NOMO-1 (cell line): ENCODE results near the gene RPS6KA3.
"Not testable (repeated sequence)": the region's sequence is repeated elsewhere in the genome, so short reads cannot be mapped to it uniquely, and the experiment has no call there.

ENCODE experiments used
- DNase-seq, 2 experiments: peaks; one replicate each; lab custom pipeline; 2025; ENCODE audit not compliant: unreplicated experiment in 2 of 2; lab: John Stamatoyannopoulos, UW

The RPS6KA3 gene

DNA sequence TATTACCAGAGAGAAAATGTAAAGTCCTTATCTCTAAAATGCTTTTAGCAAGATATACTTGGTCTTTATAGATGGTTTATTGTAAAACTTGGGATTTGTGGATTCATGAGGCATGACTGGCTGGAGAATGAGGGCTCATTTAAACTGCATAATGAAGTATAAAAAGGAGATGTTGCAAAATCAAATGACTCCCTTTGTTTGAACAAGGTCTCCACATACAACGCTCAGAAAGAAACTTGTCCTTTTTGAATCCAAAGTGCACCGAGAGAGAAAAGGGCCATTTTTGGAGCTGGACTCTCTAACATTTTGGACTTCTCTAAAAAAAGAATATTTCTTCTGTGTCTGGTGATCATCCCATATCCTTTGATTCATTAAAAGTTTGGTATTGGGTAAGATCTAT is 117.4 kb downstream of the RPS6KA3 start:
- no peak for DNase-seq

DNA sequence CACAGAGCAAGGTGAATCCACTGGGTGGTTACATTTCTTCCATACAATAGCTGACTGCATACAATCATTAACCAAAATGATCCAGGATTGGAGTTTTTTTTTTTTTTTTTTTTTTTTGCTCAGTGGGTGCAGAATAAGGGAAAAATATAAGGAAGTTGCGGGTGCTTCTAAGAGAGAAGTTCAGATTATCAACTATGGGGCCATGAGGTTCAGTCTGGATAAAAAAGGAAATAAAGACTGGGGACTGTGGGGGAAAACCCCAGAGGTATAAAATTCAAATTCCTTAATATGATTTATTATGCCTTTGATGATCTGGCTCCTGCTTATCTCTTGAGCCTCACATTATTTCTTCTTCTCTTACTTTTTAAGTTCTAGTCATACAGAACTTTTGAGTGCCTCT is 119.1 kb downstream of the RPS6KA3 start:
- peak in 1 of 2 experiments; percentile 5 for DNase-seq

DNA sequence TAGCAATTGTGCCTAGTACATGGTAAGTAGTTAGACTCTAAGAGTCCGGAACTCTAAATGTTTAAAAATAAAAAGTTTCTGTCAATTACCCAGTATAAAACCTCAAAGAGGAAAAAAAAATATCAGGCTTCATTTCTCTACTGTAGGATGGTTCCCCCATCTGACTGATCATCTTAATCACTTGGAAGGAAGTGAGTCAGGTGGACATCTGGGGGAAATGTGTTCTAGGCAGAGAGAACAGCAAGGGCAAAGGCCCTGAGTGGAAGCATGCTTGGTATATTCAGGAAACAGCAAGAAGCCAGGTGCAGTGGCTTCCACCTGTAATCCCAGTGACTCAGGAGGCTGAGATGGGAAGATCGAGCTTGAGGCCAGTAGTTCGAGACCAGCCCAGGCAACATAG is 122.2 kb downstream of the RPS6KA3 start:
- DNase-seq = peak in 1 of 2 experiments; percentile 36

DNA sequence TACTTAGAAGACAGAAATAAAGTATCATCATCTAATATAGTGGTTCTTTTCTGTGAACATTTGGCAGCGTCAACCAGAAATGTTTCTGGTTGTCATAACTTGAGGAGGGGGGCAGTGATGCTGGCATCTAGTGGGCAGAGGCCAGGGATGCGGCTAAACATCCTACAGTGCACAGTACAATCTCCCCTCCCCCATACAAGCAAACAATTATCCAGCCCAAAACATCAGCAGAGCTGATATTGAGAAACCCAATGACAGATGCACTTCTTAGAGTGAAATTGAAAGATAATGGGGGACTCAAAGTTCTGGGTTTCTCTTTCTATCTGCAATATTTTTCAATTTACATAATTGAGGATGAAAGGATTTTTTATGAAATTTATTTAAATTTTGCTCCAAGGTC is 123.1 kb downstream of the RPS6KA3 start:
- no peak for DNase-seq

DNA sequence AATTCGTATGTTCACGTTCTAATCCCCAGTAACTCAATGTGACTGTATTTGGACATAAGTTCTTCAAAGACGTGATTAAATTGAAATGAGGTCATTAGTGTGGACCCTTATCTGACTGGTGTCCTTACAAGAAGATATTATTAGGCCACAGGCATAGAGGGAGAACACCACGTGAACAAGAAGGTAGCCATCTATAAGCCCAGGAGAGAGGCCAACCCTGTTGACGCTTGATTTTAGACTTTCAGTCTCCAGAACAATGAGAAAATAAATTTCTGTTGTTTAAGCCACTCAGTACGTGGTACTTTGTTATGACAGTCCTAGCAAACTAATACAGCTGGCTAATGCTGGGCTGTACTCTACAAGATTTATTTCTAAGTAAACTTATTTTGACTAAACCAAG is 123.6 kb downstream of the RPS6KA3 start:
- DNase-seq = no peak

DNA sequence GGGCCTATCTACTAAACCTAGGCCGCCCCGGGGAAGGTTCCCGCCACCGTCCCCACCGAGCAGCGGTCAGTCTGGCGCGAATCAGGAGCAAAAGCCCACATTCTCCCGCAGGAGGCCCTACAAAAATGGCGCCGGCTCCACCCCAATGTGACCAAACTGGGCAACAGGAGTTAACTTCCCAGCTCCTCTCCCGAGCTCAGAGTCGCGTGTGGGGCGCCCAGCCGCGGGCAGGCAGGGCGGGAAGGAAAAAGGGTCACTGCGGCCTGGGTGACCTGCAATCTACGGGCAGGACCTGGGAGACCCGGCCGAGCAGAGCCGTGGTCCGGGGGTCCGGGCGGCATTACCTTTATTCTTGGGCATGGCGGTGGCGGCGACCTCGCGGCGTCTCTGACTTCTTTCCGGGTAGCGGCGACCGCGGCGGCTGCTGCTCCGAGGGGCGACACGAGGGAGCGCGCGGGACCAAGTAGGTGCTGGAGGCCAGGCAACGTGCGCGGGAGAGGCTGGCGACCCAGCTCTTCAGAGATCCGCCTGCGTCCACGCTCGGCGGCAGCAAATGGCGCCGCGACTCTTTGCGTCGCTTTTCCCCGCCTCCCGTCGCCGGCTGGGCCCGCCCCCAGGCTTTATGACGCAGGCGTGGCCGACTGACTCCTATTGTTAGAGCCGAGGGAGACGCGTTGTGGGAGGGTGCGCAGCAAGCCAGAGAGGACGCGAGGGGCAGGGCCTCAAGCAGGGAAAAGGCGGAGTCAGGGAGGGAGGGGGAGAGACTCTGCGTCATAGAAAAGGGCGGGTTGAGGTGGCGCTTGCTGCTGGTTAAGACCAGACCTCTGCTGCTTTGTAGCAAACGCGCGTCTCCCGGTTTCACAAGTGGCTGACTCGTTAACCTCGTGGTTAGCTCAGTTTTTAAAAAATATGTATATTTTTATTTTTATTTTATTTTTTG is 125.2 kb downstream of the RPS6KA3 start, which contains the start of gene EIF1AX:
Gene EIF1AX (minus strand): TSS at position 558 of the 940 bp plus-strand sequence. CDS start 198 bp downstream, at position 360.
- DNase-seq = peak; percentile 98 to 100

DNA sequence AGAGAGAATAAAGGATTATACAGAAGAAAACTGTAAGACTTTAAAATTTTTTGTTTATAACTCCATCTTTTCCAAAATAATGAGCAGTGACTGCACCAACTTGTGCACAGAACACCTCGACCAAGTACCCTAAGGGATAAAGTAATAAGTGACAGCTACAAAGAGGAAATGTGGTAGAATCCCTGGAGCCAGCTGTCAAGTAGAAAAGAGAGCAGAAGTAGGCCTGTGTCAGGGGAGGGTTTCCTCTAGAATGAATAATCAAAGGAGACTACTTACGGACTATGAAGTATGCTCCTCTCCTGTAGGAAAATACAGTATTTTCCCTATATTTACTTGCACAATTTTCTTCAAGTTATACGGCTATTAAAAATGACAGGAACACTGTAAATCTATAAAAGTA is 126.3 kb downstream of the RPS6KA3 start:
- peak; percentile 15 to 55 for DNase-seq

DNA sequence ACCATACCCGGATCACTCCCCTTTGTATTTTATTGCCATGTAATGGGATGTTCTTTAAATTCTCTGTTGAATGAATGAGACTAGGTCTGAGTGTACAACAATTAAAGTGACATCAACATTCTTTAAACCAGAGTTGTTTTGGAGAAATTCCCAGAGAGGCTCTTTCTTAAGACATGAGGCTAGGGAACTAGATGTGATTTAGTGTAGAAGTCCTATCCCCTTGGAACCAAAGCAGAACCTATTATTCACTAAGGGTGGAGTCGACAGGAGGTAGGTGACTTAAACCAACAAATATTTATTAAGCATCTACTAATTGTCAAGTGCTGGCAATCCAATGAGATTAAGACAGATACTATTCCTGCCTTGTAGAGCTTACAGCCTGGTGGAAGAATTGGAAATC is 126.7 kb downstream of the RPS6KA3 start:
- no peak for DNase-seq

DNA sequence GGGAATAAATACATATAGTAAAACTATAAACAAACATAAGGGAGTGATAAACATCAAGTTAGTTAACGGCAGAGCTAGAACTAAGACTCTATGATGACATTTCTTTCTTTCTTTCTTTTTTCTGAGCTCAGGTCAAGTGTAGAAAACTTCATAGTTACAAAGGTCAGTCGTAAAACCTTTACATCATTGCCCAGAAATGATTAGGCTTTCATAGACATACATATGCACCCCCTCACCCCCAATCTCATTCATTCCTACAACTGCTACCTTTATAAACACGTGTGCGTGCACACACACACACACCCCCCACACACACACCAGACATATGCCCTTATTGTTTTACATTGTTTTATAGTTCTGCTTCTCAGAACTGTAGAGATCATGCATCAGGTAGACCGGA is 130.8 kb downstream of the RPS6KA3 start:
- no peak for DNase-seq

DNA sequence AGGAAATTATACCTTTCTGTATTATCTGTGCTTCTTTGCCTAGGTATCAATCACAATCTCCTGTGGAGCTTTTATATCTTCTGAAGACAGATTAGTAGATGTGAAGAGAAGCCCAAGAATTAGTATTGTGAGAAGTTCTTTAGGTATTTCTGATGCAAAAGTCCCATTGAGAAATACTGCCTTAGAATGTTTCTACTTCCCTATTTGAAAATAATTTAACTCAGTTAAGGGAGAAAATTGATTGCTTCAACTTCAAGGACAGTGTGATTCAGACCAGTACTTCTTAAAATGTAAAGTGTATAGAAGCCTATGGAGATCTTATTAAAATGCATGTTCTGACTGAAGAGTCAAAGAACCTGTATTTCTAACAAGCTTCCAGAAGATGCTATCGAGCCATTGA is 134.0 kb downstream of the RPS6KA3 start:
- DNase-seq = peak; percentile 42 to 85

DNA sequence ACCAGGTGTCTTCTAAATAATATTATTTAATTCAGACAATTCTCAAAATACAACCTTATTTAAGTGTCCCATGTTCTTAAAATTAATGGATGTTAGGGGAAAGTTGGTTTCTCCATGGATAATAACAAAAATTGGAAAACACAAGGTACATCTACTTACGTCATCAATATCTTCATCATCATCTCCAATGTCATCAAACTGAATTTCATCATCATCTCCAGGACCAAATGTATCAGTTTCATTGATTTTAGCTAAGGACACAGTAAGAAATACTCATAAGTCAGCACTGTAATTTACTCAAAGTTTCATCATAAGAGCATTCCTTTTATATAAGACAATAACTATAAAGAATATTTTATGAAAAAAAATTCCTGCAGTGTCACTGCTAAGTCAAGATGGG is 136.4 kb downstream of the RPS6KA3 start:
- no peak for DNase-seq

DNA sequence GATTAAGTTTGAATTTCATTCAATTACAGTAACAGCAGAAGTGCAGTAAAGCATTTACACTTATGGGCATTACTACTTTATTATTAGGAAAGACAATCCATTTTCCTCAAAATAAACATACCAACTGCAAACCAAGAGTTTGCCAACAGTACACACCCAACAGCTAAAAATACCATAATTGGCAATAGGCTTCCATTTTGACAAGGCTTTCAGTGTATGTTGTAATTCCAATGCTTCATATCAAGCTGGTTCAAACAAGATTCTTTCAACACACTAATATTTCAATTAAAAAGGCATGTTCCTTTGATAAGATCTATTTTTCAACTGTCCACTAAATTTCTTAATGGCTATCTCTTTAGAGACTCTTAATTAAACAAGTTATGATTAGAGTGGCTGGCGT is 137.2 kb downstream of the RPS6KA3 start:
- no peak for DNase-seq

DNA sequence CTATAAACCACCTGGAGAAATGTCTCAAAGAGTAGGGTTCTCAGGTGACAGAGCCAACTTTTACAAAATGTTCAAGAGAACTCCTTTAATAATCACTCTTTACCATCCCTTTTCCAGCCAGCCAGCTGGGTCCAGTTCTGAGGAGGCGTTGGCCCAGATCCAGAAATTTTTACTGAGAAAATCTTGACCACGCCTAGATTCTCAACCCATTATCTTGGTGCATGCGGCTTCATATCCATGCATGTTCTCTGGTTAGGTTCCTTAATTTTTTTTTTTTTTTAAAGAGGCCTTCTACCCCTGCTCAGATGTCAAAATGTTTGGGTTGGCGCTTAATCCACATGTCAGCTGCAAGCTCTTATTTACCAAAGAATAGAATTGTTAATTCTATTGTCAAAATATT is 138.0 kb downstream of the RPS6KA3 start:
- no peak for DNase-seq

DNA sequence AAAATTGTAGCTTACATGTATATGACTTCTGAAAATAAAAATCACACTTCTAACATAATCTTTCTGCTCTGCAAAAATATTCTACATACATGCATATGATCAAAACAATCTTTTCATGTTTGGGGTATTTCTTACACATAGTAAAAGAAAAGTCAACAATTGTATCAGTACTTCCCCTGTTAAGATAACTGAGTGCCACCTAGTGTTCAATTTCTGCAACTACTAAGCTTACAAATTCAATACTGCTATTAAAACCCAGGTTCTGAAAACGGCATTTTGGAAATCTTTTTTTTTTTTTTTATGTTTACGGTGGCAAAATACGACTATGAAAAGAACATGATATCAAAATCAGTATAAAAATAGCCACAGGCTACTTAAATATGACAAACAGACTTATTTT is 139.3 kb downstream of the RPS6KA3 start:
- DNase-seq = peak in 1 of 2 experiments; percentile 9

DNA sequence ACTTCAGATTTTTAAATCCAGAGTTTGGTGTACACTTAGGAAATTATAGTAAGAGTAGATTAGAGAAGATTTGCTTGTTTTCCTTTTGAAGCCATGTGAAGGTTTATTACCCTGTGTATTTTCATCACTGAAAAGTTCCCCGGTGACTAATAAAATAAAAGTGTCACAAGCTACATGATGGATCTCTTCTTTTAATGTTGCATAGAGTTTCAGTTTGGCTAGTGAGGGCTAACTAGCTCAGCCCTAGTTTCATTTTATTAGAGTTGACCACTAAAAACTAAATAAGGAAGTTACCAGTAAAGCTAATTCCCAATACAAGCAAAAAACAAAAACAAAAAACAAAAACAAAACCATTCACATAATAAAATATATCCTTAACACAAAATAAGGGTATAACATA is 139.9 kb downstream of the RPS6KA3 start:
- DNase-seq = not testable (repeated sequence)

DNA sequence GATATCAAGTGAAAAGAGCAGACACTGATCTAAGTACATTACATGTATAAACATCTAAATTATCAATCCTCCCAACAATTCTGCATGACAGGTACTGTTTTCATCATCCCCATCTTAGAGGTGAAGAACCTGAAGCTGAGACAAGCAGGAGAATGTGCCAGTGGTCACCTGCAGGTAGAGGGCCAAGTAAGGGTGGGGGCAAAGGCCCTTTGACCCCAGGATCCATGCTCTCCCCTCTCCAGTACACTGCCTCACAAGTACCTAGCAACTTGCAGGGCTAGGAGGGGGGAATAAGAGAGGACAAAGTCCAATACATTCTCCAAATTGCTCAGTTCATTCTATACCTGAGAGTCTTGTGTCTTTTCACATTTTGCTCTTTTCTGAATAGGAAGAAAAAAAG is 141.7 kb downstream of the RPS6KA3 start:
- DNase-seq = no peak

DNA sequence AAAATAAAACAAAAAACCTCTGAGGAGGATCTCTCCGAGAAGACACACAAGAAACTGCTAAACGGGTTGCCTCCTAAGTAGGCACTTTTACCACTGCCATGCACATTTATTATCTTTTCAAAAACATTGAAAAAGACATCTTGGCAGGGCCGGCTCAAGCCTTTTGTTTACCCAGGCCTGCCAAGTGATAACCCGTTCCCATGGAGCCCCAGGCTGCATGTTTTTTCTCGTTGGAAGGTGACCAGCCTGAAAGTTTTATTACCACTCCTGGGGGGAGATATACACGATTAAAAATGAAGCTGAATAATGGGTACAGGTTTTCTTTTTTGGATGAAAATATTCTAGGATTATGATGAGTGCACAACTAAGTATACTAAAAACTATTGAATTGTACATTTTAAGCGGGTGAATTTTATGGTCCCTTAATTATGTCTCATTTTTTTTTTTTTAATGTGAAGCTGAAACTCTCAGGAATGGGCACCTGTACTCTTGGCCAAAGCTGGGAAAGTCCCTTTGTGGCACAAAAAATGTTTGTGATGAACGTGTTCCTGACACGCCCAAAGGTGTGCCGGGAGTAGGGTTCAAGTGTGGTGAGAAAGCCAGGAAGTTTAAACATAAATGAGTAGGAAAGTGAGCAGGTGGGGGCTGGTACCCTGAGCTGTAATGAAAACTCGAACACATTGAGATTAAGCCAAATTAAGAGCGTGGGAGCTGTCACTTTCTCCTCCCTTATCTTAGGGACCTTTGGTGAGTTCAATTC is 148.5 kb downstream of the RPS6KA3 start:
- DNase-seq = no peak

DNA sequence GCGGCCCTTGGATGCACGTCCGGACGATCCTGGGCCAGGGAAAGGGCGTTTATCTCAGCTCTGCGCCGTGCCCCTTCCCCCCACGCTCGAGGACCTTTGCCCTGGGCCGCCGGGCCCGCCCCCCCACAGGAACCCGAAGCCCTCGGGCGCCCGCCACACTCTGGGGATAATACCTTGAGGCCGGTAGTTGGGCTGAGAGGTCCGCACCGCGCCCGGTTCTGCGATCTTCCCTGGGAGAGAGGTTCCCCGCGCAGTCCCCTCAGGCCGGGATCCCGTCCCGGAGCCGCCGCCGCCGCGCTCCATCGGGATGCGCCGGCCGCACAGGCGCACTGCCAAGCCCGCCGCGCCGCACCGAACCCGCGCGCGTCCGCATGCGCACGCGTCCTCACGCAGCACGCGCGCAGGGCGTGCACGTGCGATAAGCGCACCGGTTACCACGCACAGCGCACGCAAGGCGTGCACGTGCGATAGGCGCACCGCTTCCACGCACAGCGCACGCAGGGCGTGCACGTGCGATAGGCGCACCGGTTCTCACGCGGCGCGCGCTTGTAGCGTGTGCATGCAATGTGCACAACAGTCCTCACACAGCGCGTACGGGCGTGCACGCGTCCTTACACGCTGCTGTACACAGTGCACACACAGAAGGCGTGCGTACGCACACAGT is 150.0 kb downstream of the RPS6KA3 start, which contains the start of gene MAP7D2:
Gene MAP7D2 (minus strand): TSS at position 331 of the 664 bp plus-strand sequence. CDS start 28 bp downstream, at position 303.
- no peak for DNase-seq

DNA sequence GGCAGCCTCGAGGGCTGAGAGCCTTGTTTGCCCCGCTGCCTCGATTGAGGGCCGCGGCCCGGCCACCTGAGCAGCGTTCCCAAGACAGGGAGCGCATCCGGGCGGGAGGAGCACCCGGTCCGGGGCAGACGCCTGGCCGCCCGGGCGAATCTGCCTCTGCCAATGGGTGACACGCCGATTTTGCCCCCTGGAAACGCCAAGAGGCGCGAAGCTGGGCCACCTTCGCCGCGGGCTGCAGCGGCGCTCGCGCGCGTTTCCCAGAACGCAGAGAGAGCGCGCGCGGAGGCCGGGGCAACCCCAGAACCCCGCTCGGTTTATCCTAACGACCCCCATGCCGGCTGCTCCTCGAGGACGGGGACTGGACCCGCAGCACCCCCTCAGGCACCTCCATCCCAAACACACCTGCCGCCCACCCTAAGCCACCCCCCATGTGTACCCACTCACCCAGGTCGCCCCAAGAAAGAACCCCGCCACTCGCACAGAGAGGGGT is 150.6 kb downstream of the RPS6KA3 start:
- no peak for DNase-seq

DNA sequence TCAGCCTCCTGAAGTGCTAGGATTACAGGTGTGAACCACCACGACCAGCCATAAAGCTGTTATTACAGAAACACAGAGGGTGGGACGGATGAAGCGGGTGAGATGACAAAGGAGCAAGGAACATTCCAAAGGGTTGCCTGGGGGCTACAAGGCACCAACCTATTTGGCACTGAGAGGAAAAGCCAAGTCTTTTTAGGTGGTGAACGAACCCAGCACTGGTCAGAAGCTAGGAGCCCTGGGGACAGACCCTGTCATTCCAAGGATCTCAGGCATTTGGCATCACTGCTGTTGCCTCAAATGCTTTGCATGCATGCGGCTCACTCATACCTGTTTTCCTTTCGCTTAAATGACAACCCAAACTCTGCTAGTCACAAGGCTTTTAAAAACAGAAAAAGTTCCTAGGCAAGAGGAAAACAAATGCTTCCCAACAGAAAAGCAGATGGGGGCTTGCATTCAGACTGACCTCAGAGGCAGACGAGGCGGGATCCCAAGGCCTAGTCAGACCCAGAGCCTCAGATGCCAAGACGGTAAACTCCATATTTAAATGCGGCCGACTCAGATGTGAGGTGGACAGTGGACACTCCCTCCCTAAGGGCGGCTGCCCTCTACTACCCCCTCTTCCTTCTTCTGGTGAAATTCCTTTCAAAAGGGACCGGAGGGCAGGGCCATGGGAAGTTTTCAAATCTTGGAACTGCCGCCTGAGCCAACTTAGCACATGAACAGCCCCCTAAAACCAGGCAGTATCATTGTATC is 154.5 kb downstream of the RPS6KA3 start:
- DNase-seq = no peak
